Spleen (tissue), 11 donors: ENCODE measurements around the gene TRPC4AP. TPM values are rescaled to one million over a fixed set of nuclear protein-coding genes. Genes with fewer than 3 reads are reported as not detected.

Experiments used
- DNase-seq: peaks from one replicate; pipeline ENCODE4 v3.0.0-alpha.2; 2020
- H3K27ac ChIP-seq, 8 donors: fragments of 200-600 bp; sonication (generic) in 7 of 8; 1 replicate in 4 of 8; 2 replicates in 4 of 8; pipeline versions ENCODE4 v1.5.0 to v1.8.0; 2016 to 2021; ENCODE audit warnings: inconsistent platforms in 4 of 8, mild to moderate bottlenecking in 4 of 8, moderate library complexity in 1 of 8
- H3K27me3 ChIP-seq, 7 donors: fragments of 200-600 bp; sonication (generic) in 6 of 7; replicated peaks in 1 of 7; 1 replicate in 4 of 7; 2 replicates in 3 of 7; pipeline versions ENCODE4 v1.5.0 to v1.8.0; 2016 to 2021; ENCODE audit warnings: inconsistent platforms in 3 of 7, mild to moderate bottlenecking in 1 of 7
- H3K36me3 ChIP-seq, 6 donors: fragments of 200-600 bp; sonication (generic) in 5 of 6; 1 replicate in 4 of 6; 2 replicates in 2 of 6; pipeline versions ENCODE4 v1.5.0 to v1.8.0; 2016 to 2021; ENCODE audit warnings: inconsistent platforms in 2 of 6
- H3K4me1 ChIP-seq, 6 donors: fragments of 200-600 bp; sonication (generic) in 5 of 6; 1 replicate in 3 of 6; 2 replicates in 3 of 6; pipeline versions ENCODE4 v1.5.0 to v1.8.0; 2016 to 2021; ENCODE audit warnings: inconsistent platforms in 3 of 6
- H3K4me3 ChIP-seq, 8 donors: fragments of 200-600 bp; sonication (generic) in 7 of 8; 1 replicate in 4 of 8; 2 replicates in 4 of 8; pipeline versions ENCODE4 v1.5.0 to v1.8.0; 2016 to 2021; ENCODE audit warnings: inconsistent platforms in 4 of 8, mild to moderate bottlenecking in 4 of 8, moderate library complexity in 2 of 8
- H3K9me3 ChIP-seq, 8 donors: fragments of 200-600 bp; sonication (generic) in 7 of 8; 1 replicate in 4 of 8; 2 replicates in 4 of 8; pipeline versions ENCODE4 v1.5.0 to v1.8.0; 2016 to 2021; ENCODE audit warnings: inconsistent platforms in 4 of 8
- CTCF ChIP-seq, 11 experiments: fragments of 200-600 bp in 7 of 11; fragments of 450-650 bp in 4 of 11; sonication (generic) in 4 of 11; IDR thresholded peaks in 8 of 11; conservative IDR thresholded peaks in 3 of 11; 1 replicate in 7 of 11; 2 replicates in 4 of 11; pipeline versions ENCODE4 v1.4.0 to v1.8.0; 2016 to 2021; ENCODE audit warnings: antibody characterized with exemption in 11 of 11, inconsistent platforms in 4 of 11, mild to moderate bottlenecking in 1 of 11
- POLR2A ChIP-seq, 3 donors: fragments of 450-650 bp; IDR thresholded peaks; one replicate each; pipeline ENCODE4 v1.5.1; 2017; ENCODE audit warnings: antibody characterized with exemption in 3 of 3, mild to moderate bottlenecking in 1 of 3
- POLR2AphosphoS5 ChIP-seq, 3 donors: sonication (generic); formaldehyde crosslinking; IDR thresholded peaks; one replicate each; pipeline ENCODE4 v1.5.1; 2017; ENCODE audit warnings: antibody characterized with exemption in 3 of 3
- WGBS, 5 donors: extraction: QIAGEN DNeasy Blood & Tissue Kit in 3 of 5; methylation state at CpG; one replicate each; pipeline versions ENCODE4 v1.1.5 to v1.1.7; 2013 to 2018; 5-methylcytosine and 5-hydroxymethylcytosine counted together
- intact Hi-C: fragments of 100-400 bp; cut with DNase I; formaldehyde crosslinking; loops from one replicate; pipeline ENCODE4 v1.15.0; 2023; ENCODE audit warnings: low total_unique reads
- polyA plus RNA-seq, 3 donors: library from polyadenylated mRNA; stranded (reverse); fragments of 200-250 nt; gene quantifications; one replicate each; pipeline ENCODE4 v1.2.1, GENCODE V29; 2013
- total RNA-seq, 7 donors: library from RNA; depleted of rRNA in 3 of 7; stranded (reverse); fragments of >200 nt in 3 of 7; fragmentation: NEBNext Ultra II Directional in 4 of 7; extraction: Animal tissue kit (Norgen Biotek cat#: 25700) in 4 of 7; gene quantifications; one replicate each; pipeline versions ENCODE4 v1.1.0 to v1.2.1, GENCODE V29; 2016 to 2021
- donor health status: healthy with polysubstance abuse.
- donor health status: DM: no; HTN: no; CAD: no; lungs with moderate emphysema.
- donor health status: DM: no; HTN: no; CAD: no.
- donor health status: Bipolar disorder and iron deficiency.
- donor health status: healthy.
- donor health status: DM: no; HTN: no; CAD: no.
- donor health status: DM: yes; HTN: yes; CAD: no.

TRPC4AP gene
- total and polyA plus RNA-seq, 10 donors = 26.3 to 81.7 (median 64.9) TPM

- no peak for DNase-seq
- 71 to 80% (median 75%) methylated on average over 17 to 24 of the region's 24 CpGs for WGBS, 5 donors
- intact Hi-C loops = no loop called here
Observed at GRCh38 chr20:34986311-34987287, 106.0 kb downstream of the TRPC4AP start.

GRCh38 chr20:34985461-34986310, 106.9 kb downstream of the TRPC4AP start:
- intact Hi-C loops = no loop called here
- H3K27ac ChIP-seq = no peak overlapping the region
- no peak for DNase-seq
- H3K27me3 ChIP-seq = peaks cover 0 to 43% (median 0%) of the 10 kb centered on the region in 7 donors
- H3K36me3 ChIP-seq = peaks cover 0 to 6% (median 0%) of the 10 kb centered on the region in 6 donors
- 72 to 86% (median 80%) methylated on average over 16 to 25 of the region's 25 CpGs for WGBS, 5 donors
- H3K4me1 ChIP-seq = peaks cover 0 to 6% (median 2%) of the 10 kb centered on the region in 6 donors
- no peaks in the 10 kb centered on the region for H3K9me3 ChIP-seq
- H3K4me3 ChIP-seq = no peak overlapping the region
- TF ChIP-seq POLR2AphosphoS5 (IDR thresholded peaks at IDR 0.05) = peak in 2 of 3 donors; percentile 19 to 37
- no peak for TF ChIP-seq CTCF (IDR thresholded peaks at IDR 0.05 in 8 of 11, conservative IDR thresholded peaks at IDR 0.05 in 3 of 11)
- TF ChIP-seq POLR2A (IDR thresholded peaks at IDR 0.05) = no peak

More at GRCh38 chr20:34986311-34987287, 106.0 kb downstream of the TRPC4AP start:
- Histone ChIP-seq H3K27me3 (peaks cover 0 to 35% (median 0%) of the 10 kb centered on the region in 7 donors), H3K9me3 (no peaks in the 10 kb centered on the region), H3K27ac (no peak overlapping the region), H3K36me3 (peaks cover 0 to 15% (median 0%) of the 10 kb centered on the region in 6 donors), H3K4me3 (no peak overlapping the region), H3K4me1 (peaks cover 0 to 6% (median 2%) of the 10 kb centered on the region in 6 donors)
- no peak for TF ChIP-seq POLR2A (IDR thresholded peaks at IDR 0.05)
- no peak for TF ChIP-seq POLR2AphosphoS5 (IDR thresholded peaks at IDR 0.05)
- no peak for TF ChIP-seq CTCF (IDR thresholded peaks at IDR 0.05 in 8 of 11, conservative IDR thresholded peaks at IDR 0.05 in 3 of 11)

- Histone ChIP-seq H3K27me3 (peaks cover 0 to 52% (median 0%) of the 10 kb centered on the region in 7 donors), H3K4me3 (no peak overlapping the region), H3K4me1 (peaks cover 0 to 6% (median 2%) of the 10 kb centered on the region in 6 donors), H3K36me3 (no peaks in the 10 kb centered on the region), H3K27ac (no peak overlapping the region), H3K9me3 (no peaks in the 10 kb centered on the region)
- intact Hi-C loops = no loop called here
- no peak for DNase-seq
- TF ChIP-seq CTCF (IDR thresholded peaks at IDR 0.05 in 8 of 11, conservative IDR thresholded peaks at IDR 0.05 in 3 of 11) (no peak), POLR2A (IDR thresholded peaks at IDR 0.05) (no peak), POLR2AphosphoS5 (IDR thresholded peaks at IDR 0.05) (peak in 1 of 3 donors; percentile 25)
- WGBS, 5 donors = 74 to 88% (median 78%) methylated on average over 15 to 18 of the region's 18 CpGs
Observed at GRCh38 chr20:34984756-34985261, 107.8 kb downstream of the TRPC4AP start.
